Motor neuron (in vitro differentiated cells): ENCODE measurements around the gene CHAT. TPM values are rescaled to one million over a fixed set of nuclear protein-coding genes. Genes with fewer than 3 reads are reported as not detected.
A peak's percentile ranks its signal among the peaks of the same experiment; 100 is the strongest.

Source experiments
- ATAC-seq, 8 experiments: fragments of 200-7000 bp; cut with Tn5 transposase; replicated peaks in 6 of 8; 2 replicates each; pipeline ENCODE4 v1.8.0; 2021; ENCODE audit warnings: mild to moderate bottlenecking in 8 of 8, moderate library complexity in 8 of 8
- H3K27ac ChIP-seq, 2 donors: fragments of 250-450 bp; sonication (Bioruptor Pico); 2 replicates each; pipeline ENCODE4 v1.9.0; 2021; ENCODE audit warnings: antibody characterized with exemption in 2 of 2, mild to moderate bottlenecking in 2 of 2, moderate library complexity in 1 of 2
- H3K4me1 ChIP-seq, 2 donors: fragments of 250-450 bp; sonication (Bioruptor Pico); replicated peaks in 1 of 2; 2 replicates each; pipeline ENCODE4 v1.6.1; 2021; ENCODE audit warnings: antibody characterized with exemption in 2 of 2, mild to moderate bottlenecking in 2 of 2, moderate library complexity in 1 of 2
- H3K4me3 ChIP-seq, 5 donors: fragments of 250-450 bp; sonication (Bioruptor Pico); 2 replicates each; pipeline ENCODE4 v1.9.0; 2021; ENCODE audit warnings: antibody characterized with exemption in 5 of 5, mild to moderate bottlenecking in 5 of 5, moderate library complexity in 4 of 5
- WGBS, 10 experiments: fragments of 450-650 bp; shearing (Covaris generic); methylation state at CpG; one replicate each; pipeline ENCODE4 v1.0.0; 2022; 5-methylcytosine and 5-hydroxymethylcytosine counted together
- in situ Hi-C, 9 experiments: fragments of 400-800 bp; cut with MboI; loops; one replicate each; pipeline ENCODE4 v1.15.0; 2021; ENCODE audit warnings: low sequenced_read_pairs in 9 of 9, low pct_unique_long_range_greater_than_20kb in 2 of 9; ENCODE audit not compliant: unreplicated experiment in 9 of 9
- total RNA-seq, 8 experiments: library from RNA; unstranded; fragments of 300-600 nt; gene quantifications; 2 replicates each; pipeline versions ENCODE4 v1.2.3 to v1.2.4, GENCODE V29; 2022

Gene CHAT
- total RNA-seq, 8 experiments from 2014 or later: 2.4 to 6.5 (median 3.8) TPM; not detected in 3

GRCh38 chr10:49609283-49610113, 4.3 kb upstream of the CHAT start:
- in situ Hi-C loops: loop anchor here in 1 of 9 experiments (25.0 kb wide), 1 partner anchor 153 kb away; the partner anchor contains the start of gene OGDHL
- Histone ChIP-seq H3K4me1 (peaks cover 45 to 56% of the 10 kb centered on the region in 2 donors), H3K27ac (peak overlapping the region; percentile 86 to 93), H3K4me3 (peak overlapping the region; percentile 43 to 64 (median 51))
- ATAC-seq: peak in 7 of 8 experiments; percentile 5 to 64 (median 55)
- 0% methylated on average over 1 of the region's 62 CpGs; no CpG with 5 or more reads in 9 of the 10 experiments for WGBS, 10 experiments

- H3K4me1 ChIP-seq: peaks cover 48 to 56% of the 10 kb centered on the region in 2 donors
- peak within 1 kb of the TSS; percentile 43 to 64 (median 51) for H3K4me3 ChIP-seq
- H3K27ac ChIP-seq: peak within 1 kb of the TSS; percentile 86 to 93
- in situ Hi-C loops: loop anchor here in 1 of 9 experiments (25.0 kb wide), 1 partner anchor 152 kb away; the partner anchor contains the start of gene OGDHL
- ATAC-seq: peak; percentile 25 to 76 (median 66)
- WGBS, 10 experiments: no CpG with 5 or more reads among the region's 43 CpGs
These were observed 3.8 kb upstream of the CHAT start, which contains the start of gene SLC18A3 for GRCh38 chr10:49610114-49610457. TSS of gene SLC18A3 (plus strand) at chr10:49610310. CDS start at chr10:49610741, 431 bp downstream.

DNA sequence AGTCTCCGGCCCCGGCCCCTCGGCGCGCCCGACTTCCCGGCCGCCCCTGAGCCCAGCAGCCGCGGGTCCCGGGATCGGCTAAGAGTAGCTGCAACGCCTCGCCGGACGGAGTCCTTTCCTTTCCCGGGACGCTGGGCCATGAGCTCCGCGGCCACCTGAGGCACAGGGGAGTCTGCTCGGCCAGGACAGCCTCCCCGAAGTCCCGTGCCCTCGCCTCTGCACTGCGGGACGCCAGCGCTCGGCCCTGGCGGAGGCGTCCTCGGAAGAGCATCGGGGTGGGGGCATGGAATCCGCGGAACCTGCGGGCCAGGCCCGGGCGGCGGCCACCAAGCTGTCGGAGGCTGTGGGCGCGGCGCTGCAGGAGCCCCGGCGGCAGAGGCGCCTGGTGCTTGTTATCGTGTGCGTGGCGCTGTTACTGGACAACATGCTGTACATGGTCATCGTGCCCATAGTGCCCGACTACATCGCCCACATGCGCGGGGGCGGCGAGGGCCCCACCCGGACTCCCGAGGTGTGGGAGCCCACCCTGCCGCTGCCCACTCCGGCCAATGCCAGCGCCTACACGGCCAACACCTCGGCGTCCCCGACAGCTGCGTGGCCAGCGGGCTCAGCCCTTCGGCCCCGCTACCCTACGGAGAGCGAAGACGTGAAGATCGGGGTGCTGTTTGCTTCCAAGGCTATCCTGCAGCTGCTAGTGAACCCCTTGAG, 3.2 kb upstream of the CHAT start:
- Histone ChIP-seq H3K27ac (peak overlapping the region; percentile 86 to 93), H3K4me1 (peaks cover 48 to 55% of the 10 kb centered on the region in 2 donors), H3K4me3 (peak overlapping the region; percentile 43 to 64 (median 51))
- 3% methylated on average over 23 of the region's 72 CpGs; no CpG with 5 or more reads in 9 of the 10 experiments for WGBS, 10 experiments
- peak in 5 of 8 experiments; percentile 0 to 31 (median 12) for ATAC-seq
- in situ Hi-C loops: loop anchor here in 1 of 9 experiments (25.0 kb wide), 1 partner anchor 152 kb away; the partner anchor contains the start of gene OGDHL

- in situ Hi-C loops: loop anchor here in 1 of 9 experiments (25.0 kb wide), 1 partner anchor 151 kb away; the partner anchor contains the start of gene OGDHL
- H3K27ac ChIP-seq: peak overlapping the region; percentile 86 to 93
- 2 to 20% (median 7%) methylated on average over 1 to 18 of the region's 63 CpGs; no CpG with 5 or more reads in 6 of the 10 experiments for WGBS, 10 experiments
These were observed 2.5 kb upstream of the CHAT start for GRCh38 chr10:49611166-49611815.

DNA sequence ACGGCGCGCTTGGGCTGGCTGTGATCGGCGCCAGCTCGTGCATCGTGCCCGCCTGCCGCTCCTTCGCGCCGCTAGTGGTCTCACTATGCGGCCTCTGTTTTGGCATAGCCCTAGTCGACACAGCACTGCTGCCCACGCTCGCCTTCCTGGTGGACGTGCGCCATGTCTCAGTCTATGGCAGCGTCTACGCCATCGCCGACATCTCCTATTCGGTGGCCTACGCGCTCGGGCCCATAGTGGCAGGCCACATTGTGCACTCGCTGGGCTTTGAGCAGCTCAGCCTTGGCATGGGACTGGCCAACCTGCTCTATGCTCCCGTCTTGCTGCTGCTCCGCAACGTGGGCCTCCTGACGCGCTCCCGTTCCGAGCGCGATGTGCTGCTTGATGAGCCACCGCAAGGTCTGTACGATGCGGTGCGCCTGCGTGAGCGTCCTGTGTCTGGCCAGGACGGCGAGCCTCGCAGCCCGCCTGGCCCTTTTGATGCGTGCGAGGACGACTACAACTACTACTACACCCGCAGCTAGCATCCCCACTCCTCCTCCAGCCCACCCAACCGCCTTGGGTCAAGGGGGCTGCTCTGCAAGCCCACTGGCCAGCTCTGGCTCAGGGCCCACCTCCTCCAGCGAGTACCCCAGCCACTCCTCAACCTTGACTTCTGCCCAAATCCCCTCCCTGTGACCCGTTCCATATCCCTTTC, 1.9 kb upstream of the CHAT start:
- no peak for ATAC-seq
- in situ Hi-C loops: loop anchor here in 1 of 9 experiments (25.0 kb wide), 1 partner anchor 150 kb away; the partner anchor contains the start of gene OGDHL
- Histone ChIP-seq H3K27ac (peak overlapping the region in 1 of 2 donors; percentile 86), H3K4me1 (peaks cover 41 to 46% of the 10 kb centered on the region in 2 donors), H3K4me3 (peak overlapping the region in 4 of 5 donors; percentile 43 to 64 (median 58))
- 0 to 45% (median 20%) methylated on average over 1 to 17 of the region's 53 CpGs; no CpG with 5 or more reads in 5 of the 10 experiments for WGBS, 10 experiments

More at GRCh38 chr10:49611166-49611815, 2.5 kb upstream of the CHAT start:
- peak in 1 of 8 experiments; percentile 5 for ATAC-seq
- peak overlapping the region; percentile 43 to 64 (median 51) for H3K4me3 ChIP-seq
- peaks cover 43 to 51% of the 10 kb centered on the region in 2 donors for H3K4me1 ChIP-seq

- in situ Hi-C loops: loop anchor here in 1 of 9 experiments (25.0 kb wide), 1 partner anchor 150 kb away; the partner anchor contains the start of gene OGDHL
- Histone ChIP-seq H3K4me3 (peak overlapping the region; percentile 23 to 64 (median 51)), H3K27ac (peak overlapping the region in 1 of 2 donors; percentile 62), H3K4me1 (peaks cover 35 to 40% of the 10 kb centered on the region in 2 donors)
- WGBS, 10 experiments: 0 to 13% (median 0%) methylated on average over 1 to 3 of the region's 29 CpGs; no CpG with 5 or more reads in 5 of the 10 experiments
- ATAC-seq: peak; percentile 6 to 53 (median 28)
These were observed 1.2 kb upstream of the CHAT start for GRCh38 chr10:49612513-49613164.

DNA sequence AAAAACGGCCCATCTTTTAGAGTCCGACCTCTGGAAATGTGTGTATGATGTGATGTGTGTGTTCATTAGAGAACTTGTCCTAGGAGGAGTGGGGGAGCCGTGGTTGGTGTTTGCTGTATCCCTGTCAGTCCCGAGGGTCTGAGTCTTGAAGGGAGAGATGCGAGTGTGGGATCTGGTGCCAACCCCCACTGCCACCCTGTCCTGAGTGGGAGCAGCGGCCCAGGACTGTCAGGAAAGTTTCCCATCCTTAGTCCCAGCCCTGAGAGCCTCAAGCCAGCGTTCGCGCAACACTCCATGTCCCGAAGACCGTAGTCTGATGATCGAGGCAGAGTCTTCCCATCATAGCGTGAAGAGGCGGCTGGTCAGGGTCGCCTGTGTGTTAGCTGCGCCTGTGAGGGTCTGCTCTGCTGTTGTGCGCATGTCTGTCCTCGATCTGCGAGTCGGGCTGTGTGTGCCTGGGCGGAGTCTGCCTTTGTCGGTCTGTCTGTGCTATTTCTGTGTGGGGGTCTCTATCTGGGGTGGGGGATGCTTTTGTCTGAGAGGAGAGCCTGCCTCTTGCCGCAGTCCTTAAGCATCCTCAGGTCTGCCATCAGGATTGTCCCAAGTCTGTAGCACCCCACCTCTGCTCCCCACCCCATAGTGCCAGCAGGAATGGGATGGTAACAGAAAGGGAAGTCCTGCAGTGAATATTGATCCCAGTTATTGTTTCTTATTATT, 514 bp upstream of the CHAT start:
- in situ Hi-C loops: loop anchor here in 1 of 9 experiments (25.0 kb wide), 1 partner anchor 149 kb away; the partner anchor contains the start of gene OGDHL
- Histone ChIP-seq H3K27ac (peak overlapping the region in 1 of 2 donors; percentile 62), H3K4me1 (peaks cover 33 to 35% of the 10 kb centered on the region in 2 donors), H3K4me3 (peak overlapping the region; percentile 23 to 64 (median 51))
- 0 to 15% (median 3%) methylated on average over 5 to 12 of the region's 23 CpGs; no CpG with 5 or more reads in 6 of the 10 experiments for WGBS, 10 experiments
- ATAC-seq: peak in 1 of 8 experiments; percentile 1

DNA sequence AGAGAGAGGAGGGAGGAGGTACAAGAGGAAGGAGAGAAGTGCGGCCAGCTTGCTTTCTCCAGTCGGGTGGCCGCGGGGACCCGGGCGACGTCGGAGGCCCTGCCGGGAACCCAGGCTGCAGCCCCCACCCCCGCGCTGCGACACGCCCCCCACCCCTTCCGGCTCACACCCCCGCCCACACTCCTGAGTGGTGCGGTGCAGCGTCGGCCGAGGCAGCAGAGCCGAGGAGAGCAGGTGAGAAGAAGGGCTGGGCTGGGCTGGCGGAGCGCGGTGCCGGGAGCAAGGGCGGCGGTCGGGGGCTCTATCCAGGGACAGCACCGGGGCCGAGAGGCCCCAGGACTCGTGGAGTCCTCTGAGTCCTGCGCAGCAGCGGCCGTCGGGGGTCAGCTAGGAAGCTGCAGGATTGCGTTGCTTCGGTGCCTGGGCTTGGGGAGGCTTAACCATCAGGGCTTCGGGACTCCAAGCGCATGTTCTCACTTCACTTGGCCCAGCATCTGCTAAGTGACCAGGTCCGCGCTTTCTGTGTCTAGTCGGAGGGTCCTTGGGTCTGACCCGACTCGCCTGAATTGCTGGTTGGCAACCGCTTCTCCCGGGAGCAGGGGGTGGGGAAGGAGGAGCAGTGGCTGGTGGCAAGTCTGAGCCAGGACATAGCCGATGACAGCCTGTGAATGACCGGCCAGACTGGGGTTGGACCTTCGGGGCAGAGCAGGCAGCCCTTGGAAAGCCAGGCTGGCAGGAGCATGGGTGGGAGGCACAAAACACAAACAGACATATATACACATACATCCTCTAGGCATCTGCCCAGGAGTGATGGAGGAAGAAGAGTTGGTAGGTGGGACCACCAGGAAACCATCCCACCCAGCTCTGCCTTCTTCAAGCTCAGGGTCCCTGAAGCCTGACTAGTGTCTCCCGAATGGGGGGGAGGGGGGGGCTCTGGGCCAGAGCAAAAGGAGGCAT, 683 bp downstream of the CHAT start:
- in situ Hi-C loops: loop anchor here in 1 of 9 experiments (25.0 kb wide), 1 partner anchor 148 kb away; the partner anchor contains the start of gene OGDHL
- ATAC-seq: peak in 5 of 8 experiments; percentile 1 to 16 (median 11)
- Histone ChIP-seq H3K4me1 (peaks cover 28 to 35% of the 10 kb centered on the region in 2 donors), H3K27ac (peak overlapping the region; percentile 19 to 62), H3K4me3 (peak overlapping the region; percentile 23 to 64 (median 51))
- 0 to 50% (median 10%) methylated on average over 2 to 3 of the region's 49 CpGs; no CpG with 5 or more reads in 7 of the 10 experiments for WGBS, 10 experiments

GRCh38 chr10:49615213-49615612, 1.4 kb downstream of the CHAT start:
- no peak for ATAC-seq
- WGBS, 10 experiments: 35 to 90% (median 77%) methylated on average over 1 to 4 of the region's 5 CpGs; no CpG with 5 or more reads in 5 of the 10 experiments
- Histone ChIP-seq H3K4me1 (peaks cover 28 to 35% of the 10 kb centered on the region in 2 donors), H3K4me3 (peak overlapping the region in 4 of 5 donors; percentile 37 to 64 (median 58)), H3K27ac (no peak overlapping the region)
- in situ Hi-C loops: loop anchor here in 1 of 9 experiments (25.0 kb wide), 1 partner anchor 147 kb away; the partner anchor contains the start of gene OGDHL
